Mucosa of descending colon (tissue), 3 donors: ENCODE results near the gene DIRAS1. TPM values are rescaled to one million over a fixed set of nuclear protein-coding genes. Genes with fewer than 3 reads are reported as not detected.
A peak's percentile ranks its signal among the peaks of the same experiment; 100 is the strongest.

ENCODE experiments used
- ATAC-seq: fragments of 200-7000 bp; cut with Tn5 transposase; one replicate; pipeline ENCODE4 v1.9.1; 2020; ENCODE audit warnings: mild to moderate bottlenecking, moderate library complexity
- DNase-seq, 3 donors: peaks; one replicate each; pipeline ENCODE4 v3.0.0-alpha.2; 2020
- H3K36me3 ChIP-seq: fragments of 200-600 bp; one replicate; pipeline ENCODE4 v1.8.0; 2021; ENCODE audit warnings: low read depth, mild to moderate bottlenecking
- H3K4me1 ChIP-seq: fragments of 200-600 bp; one replicate; pipeline ENCODE4 v1.8.0; 2021; ENCODE audit warnings: low read depth, mild to moderate bottlenecking
- H3K4me3 ChIP-seq: fragments of 200-600 bp; one replicate; pipeline ENCODE4 v1.8.0; 2021; ENCODE audit warnings: mild to moderate bottlenecking
- H3K9me3 ChIP-seq: fragments of 200-600 bp; one replicate; pipeline ENCODE4 v1.8.0; 2021; ENCODE audit warnings: mild to moderate bottlenecking
- CTCF ChIP-seq: fragments of 200-600 bp; IDR thresholded peaks from one replicate; pipeline ENCODE4 v1.8.0; 2022; ENCODE audit warnings: antibody characterized with exemption, mild to moderate bottlenecking
- intact Hi-C, 2 donors: fragments of 100-400 bp; cut with DNase I in 1 of 2; cut with micrococcal nuclease in 1 of 2; formaldehyde crosslinking; loops; one replicate each; pipeline versions ENCODE4 v1.11.0 to v1.11.1; 2022; cut with DNase I, micrococcal nuclease
- total RNA-seq, 3 donors: library from RNA; stranded (reverse); fragmentation: NEBNext Ultra II Directional in 2 of 3; extraction: Animal tissue kit (Norgen Biotek cat#: 25700) in 2 of 3; gene quantifications; one replicate each; pipeline versions ENCODE4 v1.2.1 to v1.2.4, GENCODE V29; 2021 to 2023
- donor health status: DM: no; HTN: no; CAD: no; lungs with moderate emphysema.
- donor health status: DM: no; HTN: no; CAD: no.
- donor health status: DM: no; HTN: yes; CAD: no.

DIRAS1 gene
- total RNA-seq, 3 donors from 2014 or later, result 0.20 to 1.7 (median 0.80) TPM

DNA sequence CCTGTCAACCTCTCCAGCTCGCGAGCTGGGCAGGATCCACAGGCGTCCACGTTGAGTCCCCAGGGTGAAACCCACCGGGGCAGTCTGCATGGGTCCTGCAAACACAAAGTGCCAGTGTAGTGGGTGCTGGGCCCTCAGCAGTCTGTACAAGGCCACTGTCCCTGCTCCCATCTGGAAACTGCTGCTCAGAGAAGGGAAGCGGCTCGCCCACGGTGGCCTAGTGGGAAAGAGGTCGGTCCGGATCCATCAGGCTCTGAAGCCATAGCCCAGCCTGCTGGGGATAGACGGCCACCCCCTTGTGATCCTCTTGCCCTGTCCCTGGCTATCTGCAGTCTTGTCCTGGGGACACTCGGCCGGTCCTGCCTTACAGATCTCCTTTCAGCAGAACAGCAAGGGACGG lies 2.6 kb upstream of the DIRAS1 start:
- no peak for TF ChIP-seq CTCF
- H3K4me3 ChIP-seq, result no peak overlapping the region
- no peaks in the 10 kb centered on the region for H3K9me3 ChIP-seq
- intact Hi-C loops, result no loop called here
- no peaks in the 10 kb centered on the region for H3K4me1 ChIP-seq
- ATAC-seq, result no peak
- no peaks in the 10 kb centered on the region for H3K36me3 ChIP-seq
- no peak for DNase-seq

- no peaks in the 10 kb centered on the region for H3K4me1 ChIP-seq
- ATAC-seq, result no peak
- H3K4me3 ChIP-seq, result no peak overlapping the region
- TF ChIP-seq CTCF, result no peak
- DNase-seq, result no peak
- intact Hi-C loops, result no loop called here
- no peaks in the 10 kb centered on the region for H3K9me3 ChIP-seq
- no peaks in the 10 kb centered on the region for H3K36me3 ChIP-seq
These were observed 2.2 kb upstream of the DIRAS1 start for GRCh38 chr19:2723345-2723715.

DNA sequence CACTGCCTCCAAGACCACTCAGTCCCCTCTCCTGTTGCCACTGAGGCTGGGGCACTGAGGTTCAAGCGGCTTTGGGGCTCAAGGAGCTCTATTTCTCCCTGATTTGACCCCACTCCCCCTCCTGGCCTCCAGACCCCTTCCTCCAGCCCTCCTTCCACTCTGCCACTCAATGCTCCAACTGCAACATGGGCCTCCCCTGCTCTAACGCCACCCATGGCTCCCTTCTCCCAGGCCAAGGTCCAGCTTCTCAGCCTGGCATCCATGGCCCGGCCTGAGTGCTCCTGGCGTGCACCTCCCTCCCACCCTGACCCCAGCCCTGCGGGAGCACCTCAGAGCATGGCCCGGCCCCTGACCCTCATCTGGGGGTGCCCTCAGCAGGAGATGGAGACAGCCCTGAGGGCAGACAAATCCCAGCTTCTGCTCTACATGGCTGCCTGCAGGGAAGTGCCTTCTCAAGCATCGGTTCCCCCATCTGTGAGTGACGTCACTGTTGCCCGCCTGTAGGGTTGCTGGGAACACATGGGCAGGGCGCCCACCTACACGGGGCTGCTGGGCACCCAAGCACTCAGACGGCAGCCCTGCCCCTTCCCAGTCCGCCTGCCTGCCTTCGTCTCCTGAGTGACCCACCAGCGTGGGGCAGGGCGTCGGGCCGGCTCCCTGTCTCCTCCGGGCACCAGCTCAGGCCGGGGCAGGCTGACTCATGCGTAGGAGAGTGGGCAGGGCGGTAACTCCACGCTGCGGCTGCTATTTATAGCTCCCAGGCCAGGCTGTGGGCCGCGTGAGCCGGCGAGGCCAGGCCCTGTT lies 1.6 kb upstream of the DIRAS1 start:
- H3K4me3 ChIP-seq, result no peak overlapping the region
- intact Hi-C loops, result no loop called here
- H3K9me3 ChIP-seq, result no peaks in the 10 kb centered on the region
- H3K4me1 ChIP-seq, result no peaks in the 10 kb centered on the region
- TF ChIP-seq CTCF, result no peak
- no peaks in the 10 kb centered on the region for H3K36me3 ChIP-seq
- DNase-seq (no peak), ATAC-seq (peak; percentile 74)

DNA sequence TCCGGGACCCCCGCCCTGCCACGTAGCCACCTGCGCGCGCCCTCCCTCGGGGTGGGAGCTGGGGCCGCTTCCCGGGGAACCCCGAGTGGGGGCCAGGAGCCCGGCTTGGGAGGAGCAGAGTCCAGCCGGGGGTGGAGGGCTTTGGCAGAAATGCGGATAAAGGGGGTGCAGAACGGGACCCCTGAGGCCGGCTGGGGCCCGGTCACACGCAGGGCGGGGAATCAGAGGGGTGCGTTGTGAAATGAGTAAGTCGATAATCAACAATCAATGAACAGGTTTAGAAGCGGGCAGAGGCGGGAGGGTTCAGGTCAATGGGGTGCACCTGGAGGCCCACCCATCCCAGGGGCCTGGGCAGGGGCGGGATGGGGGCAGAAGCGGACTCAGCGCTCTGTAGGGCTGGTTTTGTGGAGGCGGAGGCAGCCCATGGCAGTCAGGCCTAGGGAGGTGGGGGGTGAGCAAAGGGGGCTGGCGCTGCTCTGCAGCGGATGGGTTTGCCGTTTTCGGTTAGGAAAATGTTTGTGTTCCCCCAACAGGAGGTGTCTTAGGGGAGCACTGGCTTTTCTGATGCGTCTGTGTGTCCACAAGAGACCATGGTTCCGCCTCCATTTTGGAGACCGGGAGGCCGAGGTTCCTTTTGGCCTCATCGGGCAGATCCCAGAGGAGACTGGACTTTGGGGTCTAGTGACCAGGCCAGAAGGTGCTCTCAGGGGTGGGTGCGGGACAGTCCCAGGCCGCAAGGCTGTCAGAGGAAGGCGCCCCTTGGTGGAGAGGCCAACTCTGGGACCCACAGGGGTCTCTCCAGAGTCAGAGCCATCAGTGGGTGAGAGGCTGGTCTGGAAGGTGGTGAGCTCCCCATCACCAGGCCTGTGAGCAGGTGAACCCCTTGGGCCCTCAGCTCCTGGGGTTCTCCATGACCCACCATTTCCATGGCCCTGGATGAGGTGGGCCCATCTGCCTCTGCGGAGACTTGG lies 683 bp upstream of the DIRAS1 start:
- intact Hi-C loops, result no loop called here
- ATAC-seq, result no peak

More for the DNA sequence above, 683 bp upstream of the DIRAS1 start:
- H3K4me3 ChIP-seq, result no peak overlapping the region
- DNase-seq, result no peak
- no peak for TF ChIP-seq CTCF
- no peaks in the 10 kb centered on the region for H3K36me3 ChIP-seq
- H3K9me3 ChIP-seq, result no peaks in the 10 kb centered on the region
- H3K4me1 ChIP-seq, result no peaks in the 10 kb centered on the region
